SH-SY5Y (cell line): ENCODE results near the gene ADGRL2.

Experiments used
- GATA2 ChIP-seq: IDR thresholded peaks from 2 replicates; pipeline ENCODE4 v1.6.1; 2011; ENCODE audit warnings: mild to moderate bottlenecking, low read depth, low read length
- GATA3 ChIP-seq: IDR thresholded peaks from 2 replicates; pipeline ENCODE4 v1.6.1; 2011; ENCODE audit warnings: low read depth, mild to moderate bottlenecking, low read length, moderate library complexity

- TF ChIP-seq GATA2, result no peak
- TF ChIP-seq GATA3, result no peak
Measured at GRCh38 chr1:82032068-82032467, 231.3 kb downstream of the ADGRL2 start.
